K562 (cell line): Measurements from ENCODE around the gene VWA1. TPM values are rescaled to one million over a fixed set of nuclear protein-coding genes. Genes with fewer than 3 reads are reported as not detected.

Source experiments
- ATF7 ChIP-seq: fragments of 450-650 bp; IDR thresholded peaks from 2 replicates; pipeline ENCODE4 v1.7.1; 2014; ENCODE audit warnings: mild to moderate bottlenecking, moderate library complexity
- MECOM ChIP-seq: fragments of 250-450 bp; sonication (Bioruptor Pico); IDR thresholded peaks from 2 replicates; pipeline ENCODE4 v1.8.0; 2022; ENCODE audit warnings: inconsistent platforms
- PHTF2 ChIP-seq: fragments of 250-450 bp; sonication (Bioruptor Pico); IDR thresholded peaks from 2 replicates; pipeline ENCODE4 v1.5.0; 2021; ENCODE audit warnings: mild to moderate bottlenecking
- RBFOX2 ChIP-seq: fragments of 200-400 bp; formaldehyde crosslinking; IDR thresholded peaks from 2 replicates; pipeline ENCODE4 v1.6.1; 2017; ENCODE audit warnings: low read depth, mild to moderate bottlenecking, low read length, moderate library complexity
- SMARCA5 ChIP-seq: fragments of 450-650 bp; IDR thresholded peaks from 2 replicates; pipeline ENCODE4 v1.6.1; 2016
- SOX6 ChIP-seq: fragments of 450-650 bp; IDR thresholded peaks from 2 replicates; pipeline ENCODE4 v1.6.1; 2014; ENCODE audit warnings: mild to moderate bottlenecking
- YY1 ChIP-seq, 3 experiments: IDR thresholded peaks; 2 replicates each; pipeline ENCODE4 v1.6.1; 2011; ENCODE audit warnings: low read length in 2 of 3, mild to moderate bottlenecking in 2 of 3, moderate library complexity in 2 of 3, borderline replicate concordance in 1 of 3, control low read depth in 1 of 3, low read depth in 1 of 3; ENCODE audit not compliant: insufficient read depth in 3 of 3, insufficient replicate concordance in 2 of 3, control insufficient read depth in 1 of 3, insufficient read length in 1 of 3; ENCODE audit errors: extremely low read depth in 1 of 3
- ZBED1 ChIP-seq: IDR thresholded peaks from 2 replicates; pipeline ENCODE4 v1.6.1; 2014
- ZEB2 ChIP-seq: fragments of 450-650 bp; IDR thresholded peaks from 2 replicates; pipeline ENCODE4 v1.6.1; 2016
- ZNF12 ChIP-seq: sonication (generic); formaldehyde crosslinking; IDR thresholded peaks from 2 replicates; pipeline ENCODE4 v1.4.0; 2020; ENCODE audit warnings: mild to moderate bottlenecking, missing genetic modification reagents
- ZNF436 ChIP-seq: fragments of 250-450, 450-650 bp; sonication (Bioruptor Pico); formaldehyde crosslinking; IDR thresholded peaks from 2 replicates; pipeline ENCODE4 v1.7.0; 2020; ENCODE audit warnings: mild to moderate bottlenecking
- polyA plus RNA-seq, 8 experiments: library from polyadenylated mRNA; depleted of rRNA in 4 of 8; stranded (reverse) in 5 of 8; unstranded in 3 of 8; fragments of >200 nt; fragmentation: Nextera tagmentation in 2 of 8; fragmentation: Illumina TruSeq in 1 of 8; extraction: Ambion mirVana in 2 of 8; extraction: Trizol in 1 of 8; gene quantifications; 2 replicates each; pipeline versions ENCODE4 v1.2.1 to v1.2.3, GENCODE V29; 2011 to 2014; ENCODE audit warnings: inconsistent platforms in 1 of 8, missing spikeins in 1 of 8
- total RNA-seq, 7 experiments: library from RNA; depleted of rRNA in 6 of 7; stranded (reverse); fragments of >200 nt in 6 of 7; fragmentation: Illumina TruSeq in 2 of 7; extraction: Trizol in 2 of 7; gene quantifications; 2 replicates each; pipeline versions ENCODE4 v1.2.1 to v1.2.3, GENCODE V29; 2011 to 2021; ENCODE audit warnings: low replicate concordance in 1 of 7
- TF ChIP-seq, protein P1 (sequence below): sonication (generic); formaldehyde crosslinking; IDR thresholded peaks from 2 replicates; pipeline ENCODE4 v1.4.0; 2020; ENCODE audit warnings: mild to moderate bottlenecking, missing genetic modification reagents
- TF ChIP-seq, protein P2 (sequence below): fragments of 450-650 bp; IDR thresholded peaks from 2 replicates; pipeline ENCODE4 v1.7.0; 2016; ENCODE audit warnings: borderline replicate concordance
- TF ChIP-seq, protein P3 (sequence below): fragments of 250-450 bp; sonication (Bioruptor Pico); IDR thresholded peaks from 2 replicates; pipeline ENCODE4 v1.8.0; 2021; ENCODE audit warnings: mild to moderate bottlenecking, moderate library complexity
- TF ChIP-seq, protein P4 (sequence below): fragments of 450-650 bp; conservative IDR thresholded peaks from 2 replicates; pipeline ENCODE4 v1.6.1; 2016; ENCODE audit warnings: missing genetic modification characterization, low read depth, mild to moderate bottlenecking, missing compliant biosample characterization, moderate library complexity

The VWA1 gene
- total and polyA plus RNA-seq, 9 of the 15 experiments (the other 6 are each of a cell fraction or from before 2014, with no cell fraction given): 0.01 to 6.4 (median 0.85) TPM

DNA sequence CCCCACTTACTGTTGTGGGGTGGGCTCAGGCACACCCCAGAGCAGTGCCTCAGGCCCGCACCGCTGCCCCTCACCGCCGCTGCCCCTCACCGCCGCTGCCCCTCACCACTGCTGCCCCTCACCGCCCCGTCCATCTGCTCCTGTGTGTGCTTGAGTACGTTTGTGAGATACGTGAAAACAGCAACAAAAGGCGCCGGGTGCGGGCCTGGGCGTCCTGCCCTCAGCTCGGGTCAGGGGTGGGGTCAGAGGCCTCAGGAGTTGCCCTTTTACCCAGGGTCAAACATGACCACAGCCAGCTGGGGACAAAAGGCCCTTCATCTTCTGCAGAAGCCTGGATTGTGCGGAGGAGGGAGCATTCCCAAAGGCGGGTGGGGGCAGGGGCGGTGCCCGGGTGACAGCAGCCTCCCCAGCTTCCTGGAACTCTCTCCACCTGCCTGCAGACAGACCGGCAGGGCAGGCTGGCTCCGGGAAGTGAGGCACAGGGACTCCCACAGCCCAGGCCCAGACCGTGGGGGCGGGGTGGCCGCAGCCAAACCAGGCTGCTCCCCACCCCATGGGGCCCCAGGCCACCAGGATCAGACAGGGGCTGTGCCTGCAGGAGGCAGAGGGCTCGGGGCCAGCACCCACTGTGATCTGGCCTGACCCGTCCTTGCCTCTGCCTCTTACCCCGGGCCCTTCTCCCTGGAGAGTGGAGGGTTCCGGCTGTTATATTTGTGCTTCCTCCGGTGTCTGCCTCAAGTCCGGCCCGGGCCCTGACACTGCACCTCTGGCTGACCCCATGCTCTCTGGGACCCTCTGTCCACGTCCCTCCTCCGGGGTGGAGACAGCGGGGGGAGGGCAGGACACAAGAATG, 2.3 kb upstream of the VWA1 start (continued):
- TF ChIP-seq, protein P1, sequence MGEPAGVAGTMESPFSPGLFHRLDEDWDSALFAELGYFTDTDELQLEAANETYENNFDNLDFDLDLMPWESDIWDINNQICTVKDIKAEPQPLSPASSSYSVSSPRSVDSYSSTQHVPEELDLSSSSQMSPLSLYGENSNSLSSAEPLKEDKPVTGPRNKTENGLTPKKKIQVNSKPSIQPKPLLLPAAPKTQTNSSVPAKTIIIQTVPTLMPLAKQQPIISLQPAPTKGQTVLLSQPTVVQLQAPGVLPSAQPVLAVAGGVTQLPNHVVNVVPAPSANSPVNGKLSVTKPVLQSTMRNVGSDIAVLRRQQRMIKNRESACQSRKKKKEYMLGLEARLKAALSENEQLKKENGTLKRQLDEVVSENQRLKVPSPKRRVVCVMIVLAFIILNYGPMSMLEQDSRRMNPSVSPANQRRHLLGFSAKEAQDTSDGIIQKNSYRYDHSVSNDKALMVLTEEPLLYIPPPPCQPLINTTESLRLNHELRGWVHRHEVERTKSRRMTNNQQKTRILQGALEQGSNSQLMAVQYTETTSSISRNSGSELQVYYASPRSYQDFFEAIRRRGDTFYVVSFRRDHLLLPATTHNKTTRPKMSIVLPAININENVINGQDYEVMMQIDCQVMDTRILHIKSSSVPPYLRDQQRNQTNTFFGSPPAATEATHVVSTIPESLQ: peak; percentile 76; the same call in 1 of the 2 replicates
- TF ChIP-seq PHTF2 (CRISPR knock-in tag) (no peak), ZNF12 (CRISPR knock-in tag) (0 out of 2 replicates have a peak, but pooled peaks have one; percentile 40), SOX6 (peak; percentile 85), MECOM (CRISPR knock-in tag) (no peak), RBFOX2 (peak; percentile 70), YY1 (IDR thresholded peaks at IDR 0.05; ENCODE audit: borderline replicate concordance in 1 of 3, control insufficient read depth in 1 of 3, extremely low read depth in 1 of 3, insufficient read depth in 3 of 3, insufficient read length in 1 of 3, insufficient replicate concordance in 2 of 3, low read depth in 1 of 3, low read length in 2 of 3) (no peak), ZEB2 (peak; percentile 83), ZBED1 (no peak), ZNF436 (CRISPR knock-in tag) (no peak), SMARCA5 (no peak), ATF7 (peak; percentile 65)
- TF ChIP-seq, protein P2, sequence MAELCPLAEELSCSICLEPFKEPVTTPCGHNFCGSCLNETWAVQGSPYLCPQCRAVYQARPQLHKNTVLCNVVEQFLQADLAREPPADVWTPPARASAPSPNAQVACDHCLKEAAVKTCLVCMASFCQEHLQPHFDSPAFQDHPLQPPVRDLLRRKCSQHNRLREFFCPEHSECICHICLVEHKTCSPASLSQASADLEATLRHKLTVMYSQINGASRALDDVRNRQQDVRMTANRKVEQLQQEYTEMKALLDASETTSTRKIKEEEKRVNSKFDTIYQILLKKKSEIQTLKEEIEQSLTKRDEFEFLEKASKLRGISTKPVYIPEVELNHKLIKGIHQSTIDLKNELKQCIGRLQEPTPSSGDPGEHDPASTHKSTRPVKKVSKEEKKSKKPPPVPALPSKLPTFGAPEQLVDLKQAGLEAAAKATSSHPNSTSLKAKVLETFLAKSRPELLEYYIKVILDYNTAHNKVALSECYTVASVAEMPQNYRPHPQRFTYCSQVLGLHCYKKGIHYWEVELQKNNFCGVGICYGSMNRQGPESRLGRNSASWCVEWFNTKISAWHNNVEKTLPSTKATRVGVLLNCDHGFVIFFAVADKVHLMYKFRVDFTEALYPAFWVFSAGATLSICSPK: no peak
- TF ChIP-seq, protein P3, sequence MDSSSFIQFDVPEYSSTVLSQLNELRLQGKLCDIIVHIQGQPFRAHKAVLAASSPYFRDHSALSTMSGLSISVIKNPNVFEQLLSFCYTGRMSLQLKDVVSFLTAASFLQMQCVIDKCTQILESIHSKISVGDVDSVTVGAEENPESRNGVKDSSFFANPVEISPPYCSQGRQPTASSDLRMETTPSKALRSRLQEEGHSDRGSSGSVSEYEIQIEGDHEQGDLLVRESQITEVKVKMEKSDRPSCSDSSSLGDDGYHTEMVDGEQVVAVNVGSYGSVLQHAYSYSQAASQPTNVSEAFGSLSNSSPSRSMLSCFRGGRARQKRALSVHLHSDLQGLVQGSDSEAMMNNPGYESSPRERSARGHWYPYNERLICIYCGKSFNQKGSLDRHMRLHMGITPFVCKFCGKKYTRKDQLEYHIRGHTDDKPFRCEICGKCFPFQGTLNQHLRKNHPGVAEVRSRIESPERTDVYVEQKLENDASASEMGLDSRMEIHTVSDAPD (CRISPR knock-in tag): 0 out of 2 replicates have a peak, but pooled peaks have one; percentile 5
- TF ChIP-seq, protein P4, sequence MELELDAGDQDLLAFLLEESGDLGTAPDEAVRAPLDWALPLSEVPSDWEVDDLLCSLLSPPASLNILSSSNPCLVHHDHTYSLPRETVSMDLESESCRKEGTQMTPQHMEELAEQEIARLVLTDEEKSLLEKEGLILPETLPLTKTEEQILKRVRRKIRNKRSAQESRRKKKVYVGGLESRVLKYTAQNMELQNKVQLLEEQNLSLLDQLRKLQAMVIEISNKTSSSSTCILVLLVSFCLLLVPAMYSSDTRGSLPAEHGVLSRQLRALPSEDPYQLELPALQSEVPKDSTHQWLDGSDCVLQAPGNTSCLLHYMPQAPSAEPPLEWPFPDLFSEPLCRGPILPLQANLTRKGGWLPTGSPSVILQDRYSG (tag): peak; percentile 18
